GM06990 (cell line): ENCODE results near the gene SLK.

ENCODE experiments used
- DNase-seq: peaks from one replicate; pipeline ENCODE4 v3.0.0-alpha.2; 2011; ENCODE audit not compliant: insufficient read length; ENCODE audit errors: extremely low read depth
- H3K27me3 ChIP-seq: replicated peaks from 2 replicates; pipeline ENCODE4 v1.6.0; 2011; ENCODE audit warnings: low read length; ENCODE audit not compliant: control insufficient read depth, insufficient read depth
- H3K36me3 ChIP-seq: 2 replicates; pipeline ENCODE4 v1.5.1; 2011; ENCODE audit warnings: low read length; ENCODE audit not compliant: control insufficient read depth, insufficient read depth
- H3K4me3 ChIP-seq: replicated peaks from 2 replicates; pipeline ENCODE4 v1.5.1; 2011; ENCODE audit warnings: low read depth, mild to moderate bottlenecking, control low read depth, low read length
- TF ChIP-seq, protein P1 (sequence below): IDR thresholded peaks from 2 replicates; pipeline ENCODE4 v1.5.1; 2011; ENCODE audit warnings: low read length, control low read depth, mild to moderate bottlenecking, inconsistent platforms; ENCODE audit not compliant: insufficient read depth, poor library complexity, severe bottlenecking

SLK gene

GRCh38 chr10:104011904-104012303 lies 45.0 kb downstream of the SLK start:
- no peaks in the 10 kb centered on the region for H3K27me3 ChIP-seq
- no peak overlapping the region for H3K4me3 ChIP-seq
- TF ChIP-seq, protein P1, sequence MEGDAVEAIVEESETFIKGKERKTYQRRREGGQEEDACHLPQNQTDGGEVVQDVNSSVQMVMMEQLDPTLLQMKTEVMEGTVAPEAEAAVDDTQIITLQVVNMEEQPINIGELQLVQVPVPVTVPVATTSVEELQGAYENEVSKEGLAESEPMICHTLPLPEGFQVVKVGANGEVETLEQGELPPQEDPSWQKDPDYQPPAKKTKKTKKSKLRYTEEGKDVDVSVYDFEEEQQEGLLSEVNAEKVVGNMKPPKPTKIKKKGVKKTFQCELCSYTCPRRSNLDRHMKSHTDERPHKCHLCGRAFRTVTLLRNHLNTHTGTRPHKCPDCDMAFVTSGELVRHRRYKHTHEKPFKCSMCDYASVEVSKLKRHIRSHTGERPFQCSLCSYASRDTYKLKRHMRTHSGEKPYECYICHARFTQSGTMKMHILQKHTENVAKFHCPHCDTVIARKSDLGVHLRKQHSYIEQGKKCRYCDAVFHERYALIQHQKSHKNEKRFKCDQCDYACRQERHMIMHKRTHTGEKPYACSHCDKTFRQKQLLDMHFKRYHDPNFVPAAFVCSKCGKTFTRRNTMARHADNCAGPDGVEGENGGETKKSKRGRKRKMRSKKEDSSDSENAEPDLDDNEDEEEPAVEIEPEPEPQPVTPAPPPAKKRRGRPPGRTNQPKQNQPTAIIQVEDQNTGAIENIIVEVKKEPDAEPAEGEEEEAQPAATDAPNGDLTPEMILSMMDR = no peak
- DNase-seq = no peak
- no peaks in the 10 kb centered on the region for H3K36me3 ChIP-seq

GRCh38 chr10:104013489-104013888 lies 46.5 kb downstream of the SLK start:
- TF ChIP-seq, protein P1 = no peak
- no peak overlapping the region for H3K4me3 ChIP-seq
- H3K36me3 ChIP-seq = no peaks in the 10 kb centered on the region
- no peaks in the 10 kb centered on the region for H3K27me3 ChIP-seq
- no peak for DNase-seq

DNA sequence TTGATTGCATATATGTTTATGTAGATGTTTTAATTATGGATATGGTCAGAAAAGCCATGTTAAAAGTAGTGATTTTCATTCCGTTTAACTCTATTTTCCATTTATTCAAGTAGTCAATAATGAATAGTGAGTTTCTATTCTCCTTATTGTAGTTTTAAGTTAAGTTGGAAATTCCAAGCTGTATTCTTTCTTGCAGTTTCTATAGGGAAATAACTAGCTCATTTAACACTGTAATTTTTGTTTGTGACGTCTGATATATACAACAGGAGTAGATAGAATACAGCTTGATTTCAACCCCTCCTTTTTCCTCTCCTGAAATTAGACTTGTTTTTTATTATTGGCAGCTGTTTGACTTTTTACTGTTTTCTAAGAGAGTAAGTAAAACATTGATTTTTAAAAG lies 47.2 kb downstream of the SLK start:
- Histone ChIP-seq H3K4me3 (no peak overlapping the region), H3K27me3 (no peaks in the 10 kb centered on the region), H3K36me3 (no peaks in the 10 kb centered on the region)
- TF ChIP-seq, protein P1 = no peak
- no peak for DNase-seq

- no peak for DNase-seq
- TF ChIP-seq, protein P1 = no peak
- peaks cover 5% of the 10 kb centered on the region for H3K36me3 ChIP-seq
- H3K4me3 ChIP-seq = no peak overlapping the region
- H3K27me3 ChIP-seq = no peaks in the 10 kb centered on the region
These were observed 49.7 kb downstream of the SLK start for GRCh38 chr10:104016661-104017060.

- no peak for DNase-seq
- peaks cover 6% of the 10 kb centered on the region for H3K36me3 ChIP-seq
- H3K27me3 ChIP-seq = no peaks in the 10 kb centered on the region
- TF ChIP-seq, protein P1 = no peak
- H3K4me3 ChIP-seq = no peak overlapping the region
These were observed 51.5 kb downstream of the SLK start for GRCh38 chr10:104018471-104018870.

DNA sequence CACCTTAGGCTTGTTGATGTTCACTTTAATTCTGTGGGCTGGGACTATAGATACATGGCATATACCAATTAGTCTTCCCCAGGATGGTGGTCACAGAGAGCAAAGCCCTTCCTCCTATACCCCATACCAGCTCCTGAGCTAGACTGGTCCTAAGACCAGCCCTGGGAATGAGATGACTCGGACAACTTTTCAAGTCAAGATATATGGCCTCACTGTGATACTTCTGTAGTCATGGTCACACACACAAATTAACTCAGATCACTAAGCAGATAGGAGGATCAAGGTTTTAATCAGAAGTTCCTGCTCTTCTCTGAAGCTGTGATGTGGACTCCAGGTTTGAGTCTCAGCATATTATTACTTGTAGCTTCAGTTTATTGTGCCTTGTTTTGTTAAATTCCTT lies 53.1 kb downstream of the SLK start:
- TF ChIP-seq, protein P1 = no peak
- no peak for DNase-seq
- H3K4me3 ChIP-seq = no peak overlapping the region
- H3K36me3 ChIP-seq = peaks cover 14% of the 10 kb centered on the region
- H3K27me3 ChIP-seq = no peaks in the 10 kb centered on the region
